AG04449 (cell line): ENCODE data around the gene ATP2B2.
"Not testable (repeated sequence)": the region's sequence is repeated elsewhere in the genome, so short reads cannot be mapped to it uniquely, and the experiment has no call there.

ENCODE experiments used
- CTCF ChIA-PET: fragments of 350-600 bp; formaldehyde crosslinking; extraction: SDS; loops from one replicate; lab custom pipeline; 2021; ENCODE audit warnings: antibody characterized with exemption; lab: Yijun Ruan, JAX
- POLR2A ChIA-PET: fragments of 400-600, 350-600 bp; formaldehyde crosslinking; extraction: SDS; loops from one replicate; lab custom pipeline; 2020; ENCODE audit warnings: antibody characterized with exemption, inconsistent platforms; lab: Yijun Ruan, JAX
- DNase-seq: peaks from one replicate; pipeline ENCODE4 v3.0.0-alpha.2; 2010; ENCODE audit warnings: low read depth, low spot score
- H3K4me3 ChIP-seq: 2 replicates; pipeline ENCODE4 v1.5.1; 2011; ENCODE audit warnings: low read depth, mild to moderate bottlenecking, control low read depth, low read length
- TF ChIP-seq, protein P1 (sequence below): IDR thresholded peaks from one replicate; pipeline ENCODE4 v1.5.1; 2011; ENCODE audit warnings: mild to moderate bottlenecking, moderate library complexity, low read length, control low read depth, inconsistent platforms; ENCODE audit not compliant: insufficient read depth; ENCODE audit errors: missing control alignments

ATP2B2 gene

DNA sequence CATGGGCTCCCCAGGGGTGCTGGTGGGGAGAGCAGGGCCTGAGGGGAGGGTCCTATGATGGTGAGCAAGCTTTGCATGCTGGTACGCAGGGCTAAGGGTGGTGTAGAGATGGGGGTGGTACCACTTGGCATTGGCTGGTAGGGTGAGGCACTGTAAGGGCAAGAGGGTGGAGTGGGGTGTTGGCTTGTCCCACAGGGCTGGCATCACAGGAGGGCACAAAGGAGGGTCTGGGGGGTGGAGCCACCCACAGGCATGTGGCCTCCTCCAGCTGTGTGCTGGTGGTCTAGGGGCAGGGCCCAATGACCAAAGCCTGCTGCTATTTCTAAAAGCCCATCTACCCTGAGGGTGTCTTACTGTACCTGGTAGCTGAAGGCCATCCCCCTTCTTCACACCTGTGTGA, 119.3 kb downstream of the ATP2B2 start:
- ChIA-PET CTCF (no interaction called here), POLR2A (no interaction called here)
- TF ChIP-seq, protein P1, sequence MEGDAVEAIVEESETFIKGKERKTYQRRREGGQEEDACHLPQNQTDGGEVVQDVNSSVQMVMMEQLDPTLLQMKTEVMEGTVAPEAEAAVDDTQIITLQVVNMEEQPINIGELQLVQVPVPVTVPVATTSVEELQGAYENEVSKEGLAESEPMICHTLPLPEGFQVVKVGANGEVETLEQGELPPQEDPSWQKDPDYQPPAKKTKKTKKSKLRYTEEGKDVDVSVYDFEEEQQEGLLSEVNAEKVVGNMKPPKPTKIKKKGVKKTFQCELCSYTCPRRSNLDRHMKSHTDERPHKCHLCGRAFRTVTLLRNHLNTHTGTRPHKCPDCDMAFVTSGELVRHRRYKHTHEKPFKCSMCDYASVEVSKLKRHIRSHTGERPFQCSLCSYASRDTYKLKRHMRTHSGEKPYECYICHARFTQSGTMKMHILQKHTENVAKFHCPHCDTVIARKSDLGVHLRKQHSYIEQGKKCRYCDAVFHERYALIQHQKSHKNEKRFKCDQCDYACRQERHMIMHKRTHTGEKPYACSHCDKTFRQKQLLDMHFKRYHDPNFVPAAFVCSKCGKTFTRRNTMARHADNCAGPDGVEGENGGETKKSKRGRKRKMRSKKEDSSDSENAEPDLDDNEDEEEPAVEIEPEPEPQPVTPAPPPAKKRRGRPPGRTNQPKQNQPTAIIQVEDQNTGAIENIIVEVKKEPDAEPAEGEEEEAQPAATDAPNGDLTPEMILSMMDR: no peak
- no peak overlapping the region for H3K4me3 ChIP-seq
- no peak for DNase-seq

- TF ChIP-seq, protein P1: no peak
- H3K4me3 ChIP-seq: no peak overlapping the region
- ChIA-PET CTCF (interaction anchor here (2.1 kb wide), 1 partner anchor 40 kb away, joined by 5 read pairs; no protein-coding TSS in a partner anchor), POLR2A (no interaction called here)
- DNase-seq: no peak
Observed at GRCh38 chr3:10384541-10385360, 120.6 kb downstream of the ATP2B2 start.

DNA sequence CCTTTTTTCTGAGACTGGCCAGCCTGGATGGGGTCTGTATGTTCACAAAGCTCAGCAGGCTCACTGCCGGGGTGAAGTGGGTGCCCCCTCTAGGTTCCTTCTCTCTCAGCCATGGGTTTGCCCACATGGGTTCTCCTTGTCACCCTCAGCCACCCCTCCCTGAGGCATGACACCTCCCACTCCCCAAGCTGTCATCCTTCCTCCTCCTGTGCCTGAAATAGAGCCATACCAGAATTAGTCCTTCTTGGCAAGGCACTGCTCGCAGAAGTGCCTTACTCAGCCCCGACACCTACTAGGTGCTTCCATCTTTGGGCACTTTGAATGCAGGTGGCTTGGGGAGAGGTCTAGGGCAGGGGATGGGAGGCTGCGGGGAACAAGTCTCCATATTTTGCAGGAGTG, 121.5 kb downstream of the ATP2B2 start:
- ChIA-PET CTCF (interaction anchor here (2.1 kb wide), 1 partner anchor 39 kb away, joined by 5 read pairs; no protein-coding TSS in a partner anchor), POLR2A (no interaction called here)
- TF ChIP-seq, protein P1: no peak

GRCh38 chr3:10382892-10383849, 122.2 kb downstream of the ATP2B2 start:
- POLR2A ChIA-PET: no interaction called here

More for the DNA sequence above, 121.5 kb downstream of the ATP2B2 start:
- no peak overlapping the region for H3K4me3 ChIP-seq
- no peak for DNase-seq

DNA sequence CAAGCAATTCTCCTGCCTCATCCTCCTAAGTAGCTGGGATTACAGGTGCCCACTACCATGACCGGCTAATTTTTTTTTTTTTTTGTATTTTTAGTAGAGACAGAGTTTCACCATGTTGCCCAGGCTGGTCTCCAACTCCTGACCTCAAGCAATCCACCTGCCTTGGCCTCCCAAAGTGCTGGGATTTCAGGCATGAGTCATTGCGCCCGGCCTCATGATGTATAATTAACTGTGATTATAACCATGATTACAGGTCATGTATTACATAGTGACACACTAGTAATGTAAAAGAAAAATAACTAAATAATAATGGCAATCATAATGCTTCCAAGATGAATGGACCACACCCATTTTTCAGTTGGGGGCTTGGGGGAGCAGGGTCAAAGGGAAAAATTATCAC, 122.9 kb downstream of the ATP2B2 start:
- CTCF ChIA-PET: interaction anchor here (2.1 kb wide), 1 partner anchor 38 kb away, joined by 5 read pairs; no protein-coding TSS in a partner anchor
- H3K4me3 ChIP-seq, POLR2A ChIA-PET, DNase-seq: not testable (repeated sequence)

More at GRCh38 chr3:10382892-10383849, 122.2 kb downstream of the ATP2B2 start:
- TF ChIP-seq, protein P1: no peak
- CTCF ChIA-PET: interaction anchor here (2.1 kb wide), 1 partner anchor 39 kb away, joined by 5 read pairs; no protein-coding TSS in a partner anchor
- H3K4me3 ChIP-seq: no peak overlapping the region
- DNase-seq: no peak

- CTCF ChIA-PET: interaction anchor here (0.9 kb wide), 1 partner anchor 37 kb away, joined by 3 read pairs; no protein-coding TSS in a partner anchor
- POLR2A ChIA-PET: no interaction called here
- DNase-seq: no peak
- H3K4me3 ChIP-seq: no peak overlapping the region
- TF ChIP-seq, protein P1: no peak
Observed at GRCh38 chr3:10381336-10381735, 124.0 kb downstream of the ATP2B2 start.
